Esophagus muscularis mucosa (tissue), 4 donors: ENCODE measurements around the gene C11orf21. TPM values are rescaled to one million over a fixed set of nuclear protein-coding genes. Genes with fewer than 3 reads are reported as not detected.
A peak's percentile ranks its signal among the peaks of the same experiment; 100 is the strongest.

Experiments used
- DNase-seq: peaks from one replicate; pipeline ENCODE4 v3.0.0-alpha.2; 2017; ENCODE audit errors: extremely low spot score
- H3K27ac ChIP-seq, 4 donors: fragments of 200-600 bp; sonication (generic); replicated peaks in 1 of 4; 1 replicate in 3 of 4; 2 replicates in 1 of 4; pipeline ENCODE4 v1.5.1; 2016 to 2019; ENCODE audit warnings: mild to moderate bottlenecking in 1 of 4
- H3K27me3 ChIP-seq, 4 donors: fragments of 200-600 bp; sonication (generic); one replicate each; pipeline versions ENCODE4 v1.5.1 to v1.6.0; 2016 to 2019
- H3K36me3 ChIP-seq, 4 donors: fragments of 200-600 bp; sonication (generic); one replicate each; pipeline ENCODE4 v1.5.1; 2016 to 2019
- H3K4me1 ChIP-seq, 4 donors: fragments of 200-600 bp; sonication (generic); one replicate each; pipeline ENCODE4 v1.5.1; 2016 to 2019
- H3K4me3 ChIP-seq, 4 donors: fragments of 200-600 bp; sonication (generic); 1 replicate in 2 of 4; 2 replicates in 2 of 4; pipeline ENCODE4 v1.5.1; 2016 to 2019; ENCODE audit warnings: mild to moderate bottlenecking in 4 of 4, moderate library complexity in 1 of 4
- H3K9me3 ChIP-seq, 4 donors: fragments of 200-600 bp; sonication (generic); 1 replicate in 3 of 4; 2 replicates in 1 of 4; pipeline ENCODE4 v1.5.1; 2016 to 2019
- CTCF ChIP-seq, 3 experiments: fragments of 200-600 bp in 2 of 3; fragments of 450-650 bp in 1 of 3; sonication (generic) in 2 of 3; IDR thresholded peaks; one replicate each; pipeline ENCODE4 v1.5.1; 2017 to 2019; ENCODE audit warnings: antibody characterized with exemption in 3 of 3, mild to moderate bottlenecking in 2 of 3, moderate library complexity in 1 of 3
- EP300 ChIP-seq: sonication (generic); formaldehyde crosslinking; IDR thresholded peaks from one replicate; pipeline ENCODE4 v1.6.1; 2017; ENCODE audit warnings: antibody characterized with exemption
- POLR2A ChIP-seq: fragments of 450-650 bp; IDR thresholded peaks from one replicate; pipeline ENCODE4 v1.6.1; 2017; ENCODE audit warnings: antibody characterized with exemption, moderate library complexity, mild to moderate bottlenecking, low read depth
- POLR2AphosphoS5 ChIP-seq, 2 donors: sonication (generic); formaldehyde crosslinking; IDR thresholded peaks; one replicate each; pipeline ENCODE4 v1.6.1; 2017; ENCODE audit warnings: antibody characterized with exemption in 2 of 2
- WGBS: methylation state at CpG from one replicate; pipeline ENCODE4 v1.1.5; 2018; 5-methylcytosine and 5-hydroxymethylcytosine counted together
- intact Hi-C: fragments of 100-400 bp; cut with DNase I; formaldehyde crosslinking; loops from one replicate; pipeline ENCODE4 v1.15.1; 2023
- total RNA-seq, 4 donors: library from RNA; depleted of rRNA; stranded (reverse); fragments of >200 nt; gene quantifications; one replicate each; pipeline versions ENCODE4 v1.1.0 to v1.2.1, GENCODE V29; 2016

Gene C11orf21
- total RNA-seq, 4 donors from 2014 or later = 0.29 to 1.2 (median 0.83) TPM; not detected in 1

GRCh38 chr11:2277008-2277346, 24.7 kb downstream of the C11orf21 start:
- H3K27ac ChIP-seq = no peak overlapping the region
- no peak for DNase-seq
- 51% methylated on average over 6 of the region's 6 CpGs for WGBS

DNA sequence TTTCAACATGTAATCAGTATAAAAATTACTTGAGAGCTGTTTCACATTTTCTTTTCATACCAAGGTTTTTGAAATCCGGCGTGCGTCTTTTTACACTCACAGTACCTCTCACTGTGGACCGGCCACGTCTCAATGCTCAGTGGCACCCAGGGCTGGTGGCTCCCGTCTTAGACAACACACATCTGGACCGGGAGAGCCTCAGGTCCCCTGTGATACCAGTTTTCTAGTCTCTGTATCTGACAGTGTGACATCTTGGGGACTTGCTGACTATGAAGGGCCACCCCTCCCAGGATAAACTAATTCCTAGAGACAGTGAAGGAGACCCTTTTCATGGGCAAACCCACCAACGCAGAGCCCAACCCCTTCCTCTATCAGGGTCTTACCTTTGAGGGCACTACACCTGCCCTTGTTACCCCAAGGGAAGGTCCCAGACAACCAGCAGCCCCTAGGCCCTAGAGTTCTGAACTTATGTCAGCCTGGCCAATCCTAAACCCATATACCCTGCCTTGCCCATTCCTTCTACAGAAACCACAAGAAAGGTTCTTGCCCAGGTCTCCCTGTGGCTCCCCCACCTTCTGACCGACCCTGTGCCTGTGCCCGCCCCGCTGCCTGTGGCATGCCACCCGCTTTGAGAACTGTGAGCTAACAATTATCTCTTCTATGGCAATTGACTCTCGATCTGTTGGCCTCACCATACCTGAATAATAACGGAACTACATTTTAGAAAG, 25.3 kb downstream of the C11orf21 start:
- 84% methylated on average over 13 of the region's 14 CpGs for WGBS
- Histone ChIP-seq H3K4me1 (no peaks in the 10 kb centered on the region), H3K36me3 (no peaks in the 10 kb centered on the region), H3K9me3 (peaks cover 0 to 14% (median 3%) of the 10 kb centered on the region in 4 donors), H3K27me3 (peaks cover 0 to 48% (median 7%) of the 10 kb centered on the region in 4 donors), H3K27ac (no peak overlapping the region), H3K4me3 (no peak overlapping the region)
- intact Hi-C loops = no loop called here
- TF ChIP-seq CTCF (IDR thresholded peaks at IDR 0.05) = no peak
- TF ChIP-seq POLR2AphosphoS5 (IDR thresholded peaks at IDR 0.05) = no peak
- no peak for TF ChIP-seq EP300
- TF ChIP-seq POLR2A = no peak
- peak; percentile 77 for DNase-seq

More at GRCh38 chr11:2277008-2277346, 24.7 kb downstream of the C11orf21 start:
- Histone ChIP-seq H3K36me3 (no peaks in the 10 kb centered on the region), H3K27me3 (peaks cover 0 to 43% (median 3%) of the 10 kb centered on the region in 4 donors), H3K4me3 (no peak overlapping the region), H3K4me1 (no peaks in the 10 kb centered on the region), H3K9me3 (peaks cover 0 to 14% (median 3%) of the 10 kb centered on the region in 4 donors)
- no peak for TF ChIP-seq POLR2AphosphoS5 (IDR thresholded peaks at IDR 0.05)
- TF ChIP-seq POLR2A = no peak
- no peak for TF ChIP-seq CTCF (IDR thresholded peaks at IDR 0.05)
- intact Hi-C loops = no loop called here

DNA sequence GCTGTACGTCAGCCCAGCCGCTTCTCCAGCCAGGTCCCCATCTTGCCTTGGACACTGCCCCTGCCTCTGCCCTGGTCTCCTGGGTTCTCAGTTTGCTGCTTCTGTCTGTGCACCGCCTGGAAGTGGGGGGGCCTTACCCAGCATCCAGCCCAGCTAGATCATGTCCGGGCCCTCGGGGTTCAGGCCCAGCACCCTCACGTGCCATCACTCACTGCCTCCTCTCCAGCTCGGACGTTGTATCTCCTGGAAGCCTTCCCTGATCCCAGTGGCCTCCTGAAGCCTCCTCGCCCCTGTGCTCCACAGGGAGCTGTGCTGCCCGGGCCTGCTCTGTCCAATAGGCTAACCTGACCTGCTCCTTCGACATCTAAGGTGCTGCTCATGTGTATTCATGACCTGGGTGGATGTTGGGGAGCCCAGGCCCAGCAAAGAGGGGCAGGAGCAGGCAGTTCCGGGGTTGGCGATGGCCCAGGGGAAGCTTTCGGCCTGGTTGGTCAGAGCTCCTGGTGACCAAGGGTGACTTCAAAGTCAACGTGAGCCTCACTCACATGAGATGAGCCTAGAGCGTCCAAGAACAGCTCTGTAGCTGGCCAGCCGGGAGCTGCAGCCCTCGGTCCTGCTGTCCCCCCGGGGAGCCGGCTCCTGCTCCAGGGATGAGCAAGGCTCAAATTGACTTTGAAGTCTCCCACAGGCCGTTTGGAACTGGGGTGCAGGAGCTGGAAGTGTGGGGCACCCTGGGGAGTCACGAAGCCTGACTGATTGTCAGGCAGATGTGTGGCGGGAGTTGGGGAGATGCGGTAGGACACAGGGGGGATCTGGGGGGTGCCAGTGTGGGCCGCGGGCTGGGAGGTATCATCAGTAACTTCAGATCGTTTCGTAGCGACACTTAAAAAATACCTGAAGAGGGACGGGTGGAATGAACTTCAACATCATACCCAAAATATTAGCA, 26.1 kb downstream of the C11orf21 start:
- peaks cover 0 to 56% (median 15%) of the 10 kb centered on the region in 4 donors for H3K27me3 ChIP-seq
- intact Hi-C loops = no loop called here
- H3K27ac ChIP-seq = no peak overlapping the region
- DNase-seq = peak; percentile 82
- 88% methylated on average over 23 of the region's 30 CpGs for WGBS
- peaks cover 0 to 9% (median 3%) of the 10 kb centered on the region in 4 donors for H3K9me3 ChIP-seq
- no peaks in the 10 kb centered on the region for H3K36me3 ChIP-seq
- TF ChIP-seq POLR2AphosphoS5 (IDR thresholded peaks at IDR 0.05) (no peak), POLR2A (no peak), CTCF (IDR thresholded peaks at IDR 0.05) (no peak), EP300 (no peak)
- peaks cover under 1 to 8% (median 7%) of the 10 kb centered on the region in 4 donors for H3K4me1 ChIP-seq
- H3K4me3 ChIP-seq = no peak overlapping the region

DNA sequence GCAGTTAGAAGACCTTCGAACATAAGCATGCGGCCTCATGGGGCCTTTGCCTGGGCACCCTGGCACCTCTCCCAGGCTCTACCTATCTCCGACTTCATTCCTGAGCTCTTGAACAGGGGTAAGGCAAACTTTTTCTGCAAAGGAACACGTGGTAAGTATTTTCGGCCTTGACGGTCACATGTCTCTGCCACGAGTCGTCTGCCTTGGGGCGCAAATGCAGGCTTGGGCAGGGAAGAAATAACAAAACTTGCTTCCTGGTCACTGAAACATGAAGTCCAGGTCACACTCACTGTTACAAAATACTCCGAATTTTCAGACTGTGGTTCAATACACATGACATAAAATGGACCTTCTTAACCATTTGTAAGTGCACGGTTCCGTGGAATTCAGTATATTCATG, 27.9 kb downstream of the C11orf21 start:
- no peaks in the 10 kb centered on the region for H3K9me3 ChIP-seq
- peaks cover 0 to 75% (median 31%) of the 10 kb centered on the region in 4 donors for H3K27me3 ChIP-seq
- peak; percentile 87 for DNase-seq
- no peak overlapping the region for H3K4me3 ChIP-seq
- H3K36me3 ChIP-seq = no peaks in the 10 kb centered on the region
- intact Hi-C loops = no loop called here
- no peak for TF ChIP-seq POLR2A
- no peak for TF ChIP-seq POLR2AphosphoS5 (IDR thresholded peaks at IDR 0.05)
- no peak for TF ChIP-seq CTCF (IDR thresholded peaks at IDR 0.05)
- TF ChIP-seq EP300 = no peak
- H3K27ac ChIP-seq = no peak overlapping the region
- 83% methylated on average over 12 of the region's 12 CpGs for WGBS
- H3K4me1 ChIP-seq = peaks cover 16 to 26% (median 25%) of the 10 kb centered on the region in 4 donors
